ENCODE results near the gene SGCD.

The SGCD gene

DNA sequence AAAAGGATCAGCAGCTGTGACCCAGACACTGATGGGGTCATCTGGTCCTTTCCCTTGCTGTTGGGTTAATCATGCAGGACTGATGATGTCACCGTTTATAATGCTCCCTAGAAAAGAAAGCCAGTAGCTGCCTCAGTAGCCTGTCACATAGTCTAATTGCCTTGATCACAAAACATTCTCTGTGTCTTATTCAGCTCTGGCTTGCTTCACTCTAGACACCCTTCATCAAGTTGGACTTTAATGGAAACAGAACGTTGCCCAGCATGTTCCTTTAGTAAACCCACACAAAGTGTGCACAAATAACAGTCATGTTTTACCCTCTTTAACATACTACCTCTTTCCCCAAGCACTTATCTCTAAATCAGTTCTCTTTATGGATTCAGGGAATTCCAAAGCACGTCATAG lies 170.8 kb downstream of the SGCD start:
- Histone ChIP-seq H4K8ac (ENCODE audit: low read length) (no peak overlapping the region), H2AFZ (ENCODE audit: low read depth, low read length) (no peak overlapping the region), H3K9me3 (ENCODE audit: control insufficient read depth, low read length) (no peaks in the 10 kb centered on the region), H3K27ac (ENCODE audit: low read length, poor library complexity, severe bottlenecking) (peak overlapping the region; percentile 9), H3K9ac (ENCODE audit: low read length) (no peak overlapping the region), H3K4me2 (ENCODE audit: low read length, poor library complexity, severe bottlenecking) (no peak overlapping the region), H3K18ac (ENCODE audit: low read depth in 1 of 2, low read length in 2 of 2) (no peak overlapping the region), H3K4me3 (ENCODE audit: insufficient read depth in 1 of 2, low read depth in 1 of 2, low read length in 2 of 2) (no peak overlapping the region), H2BK120ac (ENCODE audit: low read depth, low read length) (no peak overlapping the region), H3K4ac (ENCODE audit: low read depth in 1 of 2, low read length in 2 of 2) (no peak overlapping the region), H3K79me1 (replicated peaks; ENCODE audit: low read length, poor library complexity, severe bottlenecking) (no peaks in the 10 kb centered on the region), H3K27me3 (ENCODE audit: control insufficient read depth in 1 of 2, insufficient read depth in 1 of 2, low read length in 2 of 2) (no peaks in the 10 kb centered on the region), H3K36me3 (ENCODE audit: control insufficient read depth in 1 of 2, insufficient read depth in 2 of 2, low read depth in 1 of 2, low read length in 2 of 2) (no peaks in the 10 kb centered on the region), H2BK15ac (ENCODE audit: low read depth, poor library complexity, severe bottlenecking) (no peak overlapping the region), H3K4me1 (ENCODE audit: control insufficient read depth, insufficient read depth, low read depth, low read length) (peaks cover 2% of the 10 kb centered on the region), H2BK12ac (ENCODE audit: low read length in 2 of 2) (no peak overlapping the region), H3K14ac (ENCODE audit: low read length in 2 of 2) (no peak overlapping the region), H2BK5ac (ENCODE audit: low read depth, low read length, poor library complexity, severe bottlenecking) (no peak overlapping the region), H2AK5ac (ENCODE audit: low read length, severe bottlenecking) (no peak overlapping the region), H4K91ac (ENCODE audit: low read length) (no peak overlapping the region), H3K23ac (ENCODE audit: low read length in 2 of 2) (no peak overlapping the region)
- peak; percentile 45 for DNase-seq
- 26% methylated on average over 2 of the region's 3 CpGs for WGBS

DNA sequence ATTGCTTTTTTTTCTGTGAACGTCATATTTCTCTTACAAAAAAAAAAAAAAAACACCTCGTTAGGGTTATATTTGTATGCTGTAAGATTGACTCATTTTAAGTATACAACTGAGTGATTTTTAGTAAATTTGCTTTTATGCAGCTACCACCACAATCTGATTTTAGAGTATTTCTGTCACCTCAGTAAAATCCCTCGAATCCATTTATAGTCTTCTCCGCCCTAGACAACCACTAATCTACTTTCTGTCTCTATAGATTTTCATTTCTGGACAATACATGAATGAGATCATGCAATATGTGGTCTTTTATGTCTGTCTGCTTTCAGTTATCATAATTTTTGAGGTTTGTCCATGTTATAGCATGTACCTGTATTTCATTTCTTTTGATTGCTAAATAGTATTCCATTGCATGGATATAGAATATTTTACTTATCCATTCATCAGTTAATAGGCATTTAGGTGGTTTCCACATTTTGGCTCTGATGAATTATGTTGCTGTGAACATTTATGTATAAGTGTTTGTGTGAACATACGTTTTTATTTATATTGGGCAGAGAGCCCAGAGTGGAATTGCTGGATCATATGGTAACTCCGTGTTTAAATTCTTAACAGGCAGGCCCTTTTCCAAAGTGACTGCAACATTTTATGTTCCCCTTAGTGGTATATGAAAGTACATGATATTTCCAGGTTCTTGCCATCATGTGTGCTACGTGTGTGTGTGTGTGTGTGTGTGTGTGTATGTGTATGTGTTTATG lies 171.4 kb downstream of the SGCD start:
- no peak overlapping the region for H3K27ac ChIP-seq (ENCODE audit: low read length, poor library complexity, severe bottlenecking)
- no peaks in the 10 kb centered on the region for H3K79me1 ChIP-seq (replicated peaks; ENCODE audit: low read length, poor library complexity, severe bottlenecking)
- no peak overlapping the region for H2AFZ ChIP-seq (ENCODE audit: low read depth, low read length)
- H3K36me3 ChIP-seq (ENCODE audit: control insufficient read depth in 1 of 2, insufficient read depth in 2 of 2, low read depth in 1 of 2, low read length in 2 of 2) = no peaks in the 10 kb centered on the region
- no peak for DNase-seq
- WGBS = 45% methylated on average over 3 of the region's 7 CpGs
- no peak overlapping the region for H2BK12ac ChIP-seq (ENCODE audit: low read length in 2 of 2)
- H2BK120ac ChIP-seq (ENCODE audit: low read depth, low read length) = no peak overlapping the region
- H3K4me3 ChIP-seq (ENCODE audit: insufficient read depth in 1 of 2, low read depth in 1 of 2, low read length in 2 of 2) = no peak overlapping the region
- no peak overlapping the region for H2AK5ac ChIP-seq (ENCODE audit: low read length, severe bottlenecking)
- H3K14ac ChIP-seq (ENCODE audit: low read length in 2 of 2) = no peak overlapping the region
- H3K9me3 ChIP-seq (ENCODE audit: control insufficient read depth, low read length) = no peaks in the 10 kb centered on the region
- no peak overlapping the region for H3K23ac ChIP-seq (ENCODE audit: low read length in 2 of 2)
- no peak overlapping the region for H4K8ac ChIP-seq (ENCODE audit: low read length)
- H3K4ac ChIP-seq (ENCODE audit: low read depth in 1 of 2, low read length in 2 of 2) = no peak overlapping the region
- H3K9ac ChIP-seq (ENCODE audit: low read length) = no peak overlapping the region
- H3K4me1 ChIP-seq (ENCODE audit: control insufficient read depth, insufficient read depth, low read depth, low read length) = peaks cover 2% of the 10 kb centered on the region
- H2BK15ac ChIP-seq (ENCODE audit: low read depth, poor library complexity, severe bottlenecking) = no peak overlapping the region
- H2BK5ac ChIP-seq (ENCODE audit: low read depth, low read length, poor library complexity, severe bottlenecking) = no peak overlapping the region
- no peaks in the 10 kb centered on the region for H3K27me3 ChIP-seq (ENCODE audit: control insufficient read depth in 1 of 2, insufficient read depth in 1 of 2, low read length in 2 of 2)
- no peak overlapping the region for H3K18ac ChIP-seq (ENCODE audit: low read depth in 1 of 2, low read length in 2 of 2)
- no peak overlapping the region for H4K91ac ChIP-seq (ENCODE audit: low read length)
- no peak overlapping the region for H3K4me2 ChIP-seq (ENCODE audit: low read length, poor library complexity, severe bottlenecking)

DNA sequence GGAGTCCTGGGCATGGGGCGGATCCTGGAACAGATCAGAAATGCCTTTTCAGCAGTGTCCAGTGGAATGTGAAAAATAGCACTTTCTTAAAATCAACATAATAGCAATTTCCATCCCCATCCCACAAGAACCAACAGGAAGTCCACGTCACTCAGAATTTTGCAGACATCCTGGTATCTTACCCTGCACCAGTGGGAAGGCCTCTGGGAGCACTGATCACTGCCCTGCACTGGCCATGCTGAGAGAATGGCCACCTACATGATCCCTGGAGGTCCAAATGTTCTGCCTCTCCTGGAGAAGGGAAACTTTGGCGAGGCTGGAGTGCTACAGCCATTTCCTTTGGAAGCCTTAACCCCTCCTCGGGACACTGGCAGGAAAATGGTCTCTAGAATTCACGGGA lies 173.8 kb downstream of the SGCD start:
- H3K14ac ChIP-seq (ENCODE audit: low read length in 2 of 2) = peak overlapping the region in 1 of 2 experiments; percentile 44
- WGBS = 80% methylated on average over 5 of the region's 5 CpGs

DNA sequence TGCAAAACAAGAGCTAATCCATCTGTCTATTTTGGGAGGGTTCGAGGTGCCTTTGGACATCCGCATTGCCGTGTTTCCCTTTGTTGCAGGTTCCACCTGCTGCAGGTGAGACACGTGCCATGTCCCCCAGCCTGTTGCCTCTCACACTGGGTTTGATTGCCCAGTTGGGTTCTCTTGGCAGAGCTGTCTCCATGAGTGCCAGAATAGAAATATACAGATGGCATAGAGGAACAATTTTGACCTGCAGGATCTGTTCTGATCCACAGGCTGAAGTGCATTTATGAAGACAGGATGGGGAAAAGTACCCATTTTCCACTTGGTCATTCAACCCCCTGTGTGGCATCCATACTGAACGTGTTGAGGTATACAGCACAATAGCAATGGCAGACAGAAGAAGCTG lies 178.1 kb downstream of the SGCD start:
- peak overlapping the region in 1 of 2 experiments; percentile 60 for H3K14ac ChIP-seq (ENCODE audit: low read length in 2 of 2)
- H2BK15ac ChIP-seq (ENCODE audit: low read depth, poor library complexity, severe bottlenecking) = no peak overlapping the region
- H2BK5ac ChIP-seq (ENCODE audit: low read depth, low read length, poor library complexity, severe bottlenecking) = no peak overlapping the region
- no peak overlapping the region for H3K4me2 ChIP-seq (ENCODE audit: low read length, poor library complexity, severe bottlenecking)
- H3K4ac ChIP-seq (ENCODE audit: low read depth in 1 of 2, low read length in 2 of 2) = no peak overlapping the region
- no peak overlapping the region for H2BK12ac ChIP-seq (ENCODE audit: low read length in 2 of 2)
- H2AFZ ChIP-seq (ENCODE audit: low read depth, low read length) = no peak overlapping the region
- no peak for DNase-seq
- H3K27me3 ChIP-seq (ENCODE audit: control insufficient read depth in 1 of 2, insufficient read depth in 1 of 2, low read length in 2 of 2) = no peaks in the 10 kb centered on the region
- no peaks in the 10 kb centered on the region for H3K9me3 ChIP-seq (ENCODE audit: control insufficient read depth, low read length)
- no peak overlapping the region for H4K91ac ChIP-seq (ENCODE audit: low read length)
- no peak overlapping the region for H3K4me3 ChIP-seq (ENCODE audit: insufficient read depth in 1 of 2, low read depth in 1 of 2, low read length in 2 of 2)
- no peaks in the 10 kb centered on the region for H3K4me1 ChIP-seq (ENCODE audit: control insufficient read depth, insufficient read depth, low read depth, low read length)
- no peak overlapping the region for H2BK120ac ChIP-seq (ENCODE audit: low read depth, low read length)
- no peak overlapping the region for H3K18ac ChIP-seq (ENCODE audit: low read depth in 1 of 2, low read length in 2 of 2)
- H3K9ac ChIP-seq (ENCODE audit: low read length) = no peak overlapping the region
- H2AK5ac ChIP-seq (ENCODE audit: low read length, severe bottlenecking) = no peak overlapping the region
- H4K8ac ChIP-seq (ENCODE audit: low read length) = no peak overlapping the region
- no peaks in the 10 kb centered on the region for H3K36me3 ChIP-seq (ENCODE audit: control insufficient read depth in 1 of 2, insufficient read depth in 2 of 2, low read depth in 1 of 2, low read length in 2 of 2)
- no peak overlapping the region for H3K27ac ChIP-seq (ENCODE audit: low read length, poor library complexity, severe bottlenecking)
- no peak overlapping the region for H3K23ac ChIP-seq (ENCODE audit: low read length in 2 of 2)
- 80% methylated on average over 5 of the region's 5 CpGs for WGBS
- H3K79me1 ChIP-seq (replicated peaks; ENCODE audit: low read length, poor library complexity, severe bottlenecking) = no peaks in the 10 kb centered on the region

More for the DNA sequence above, 173.8 kb downstream of the SGCD start:
- no peak overlapping the region for H3K4me3 ChIP-seq (ENCODE audit: insufficient read depth in 1 of 2, low read depth in 1 of 2, low read length in 2 of 2)
- H3K36me3 ChIP-seq (ENCODE audit: control insufficient read depth in 1 of 2, insufficient read depth in 2 of 2, low read depth in 1 of 2, low read length in 2 of 2) = no peaks in the 10 kb centered on the region
- H2BK12ac ChIP-seq (ENCODE audit: low read length in 2 of 2) = no peak overlapping the region
- no peak overlapping the region for H3K23ac ChIP-seq (ENCODE audit: low read length in 2 of 2)
- H3K4me1 ChIP-seq (ENCODE audit: control insufficient read depth, insufficient read depth, low read depth, low read length) = peaks cover 2% of the 10 kb centered on the region
- H3K4ac ChIP-seq (ENCODE audit: low read depth in 1 of 2, low read length in 2 of 2) = no peak overlapping the region
- no peak for DNase-seq
- no peaks in the 10 kb centered on the region for H3K27me3 ChIP-seq (ENCODE audit: control insufficient read depth in 1 of 2, insufficient read depth in 1 of 2, low read length in 2 of 2)
- no peak overlapping the region for H4K8ac ChIP-seq (ENCODE audit: low read length)
- no peak overlapping the region for H4K91ac ChIP-seq (ENCODE audit: low read length)
- no peak overlapping the region for H2BK120ac ChIP-seq (ENCODE audit: low read depth, low read length)
- H3K18ac ChIP-seq (ENCODE audit: low read depth in 1 of 2, low read length in 2 of 2) = no peak overlapping the region
- no peaks in the 10 kb centered on the region for H3K79me1 ChIP-seq (replicated peaks; ENCODE audit: low read length, poor library complexity, severe bottlenecking)
- no peak overlapping the region for H2BK15ac ChIP-seq (ENCODE audit: low read depth, poor library complexity, severe bottlenecking)
- no peak overlapping the region for H2AK5ac ChIP-seq (ENCODE audit: low read length, severe bottlenecking)
- H2AFZ ChIP-seq (ENCODE audit: low read depth, low read length) = no peak overlapping the region
- H2BK5ac ChIP-seq (ENCODE audit: low read depth, low read length, poor library complexity, severe bottlenecking) = no peak overlapping the region
- no peak overlapping the region for H3K9ac ChIP-seq (ENCODE audit: low read length)
- no peak overlapping the region for H3K4me2 ChIP-seq (ENCODE audit: low read length, poor library complexity, severe bottlenecking)
- H3K27ac ChIP-seq (ENCODE audit: low read length, poor library complexity, severe bottlenecking) = no peak overlapping the region
- no peaks in the 10 kb centered on the region for H3K9me3 ChIP-seq (ENCODE audit: control insufficient read depth, low read length)

Measured in mesenchymal stem cell (in vitro differentiated cells and primary cell).